Esophagus muscularis mucosa (tissue), 4 donors: ENCODE results near the gene RNF157. TPM values are rescaled to one million over a fixed set of nuclear protein-coding genes. Genes with fewer than 3 reads are reported as not detected.
"Not testable (repeated sequence)": the region's sequence is repeated elsewhere in the genome, so short reads cannot be mapped to it uniquely, and the experiment has no call there.

Experiments used
- DNase-seq: peaks from one replicate; pipeline ENCODE4 v3.0.0-alpha.2; 2017; ENCODE audit errors: extremely low spot score
- H3K27ac ChIP-seq, 4 donors: fragments of 200-600 bp; sonication (generic); replicated peaks in 1 of 4; 1 replicate in 3 of 4; 2 replicates in 1 of 4; pipeline ENCODE4 v1.5.1; 2016 to 2019; ENCODE audit warnings: mild to moderate bottlenecking in 1 of 4
- H3K27me3 ChIP-seq, 4 donors: fragments of 200-600 bp; sonication (generic); one replicate each; pipeline versions ENCODE4 v1.5.1 to v1.6.0; 2016 to 2019
- H3K36me3 ChIP-seq, 4 donors: fragments of 200-600 bp; sonication (generic); one replicate each; pipeline ENCODE4 v1.5.1; 2016 to 2019
- H3K4me1 ChIP-seq, 4 donors: fragments of 200-600 bp; sonication (generic); one replicate each; pipeline ENCODE4 v1.5.1; 2016 to 2019
- H3K4me3 ChIP-seq, 4 donors: fragments of 200-600 bp; sonication (generic); 1 replicate in 2 of 4; 2 replicates in 2 of 4; pipeline ENCODE4 v1.5.1; 2016 to 2019; ENCODE audit warnings: mild to moderate bottlenecking in 4 of 4, moderate library complexity in 1 of 4
- H3K9me3 ChIP-seq, 4 donors: fragments of 200-600 bp; sonication (generic); 1 replicate in 3 of 4; 2 replicates in 1 of 4; pipeline ENCODE4 v1.5.1; 2016 to 2019
- CTCF ChIP-seq, 3 experiments: fragments of 200-600 bp in 2 of 3; fragments of 450-650 bp in 1 of 3; sonication (generic) in 2 of 3; IDR thresholded peaks; one replicate each; pipeline ENCODE4 v1.5.1; 2017 to 2019; ENCODE audit warnings: antibody characterized with exemption in 3 of 3, mild to moderate bottlenecking in 2 of 3, moderate library complexity in 1 of 3
- EP300 ChIP-seq: sonication (generic); formaldehyde crosslinking; IDR thresholded peaks from one replicate; pipeline ENCODE4 v1.6.1; 2017; ENCODE audit warnings: antibody characterized with exemption
- POLR2A ChIP-seq: fragments of 450-650 bp; IDR thresholded peaks from one replicate; pipeline ENCODE4 v1.6.1; 2017; ENCODE audit warnings: antibody characterized with exemption, moderate library complexity, mild to moderate bottlenecking, low read depth
- POLR2AphosphoS5 ChIP-seq, 2 donors: sonication (generic); formaldehyde crosslinking; IDR thresholded peaks; one replicate each; pipeline ENCODE4 v1.6.1; 2017; ENCODE audit warnings: antibody characterized with exemption in 2 of 2
- WGBS: methylation state at CpG from one replicate; pipeline ENCODE4 v1.1.5; 2018; 5-methylcytosine and 5-hydroxymethylcytosine counted together
- intact Hi-C: fragments of 100-400 bp; cut with DNase I; formaldehyde crosslinking; loops from one replicate; pipeline ENCODE4 v1.15.1; 2023
- total RNA-seq, 4 donors: library from RNA; depleted of rRNA; stranded (reverse); fragments of >200 nt; gene quantifications; one replicate each; pipeline versions ENCODE4 v1.1.0 to v1.2.1, GENCODE V29; 2016

RNF157 gene
- total RNA-seq, 4 donors from 2014 or later = 2.1 to 8.1 (median 4.8) TPM

- Histone ChIP-seq H3K36me3 (no peaks in the 10 kb centered on the region), H3K27me3 (peaks cover 0 to 56% (median 0%) of the 10 kb centered on the region in 4 donors), H3K27ac (no peak overlapping the region), H3K4me1 (peaks cover 0 to 20% (median 8%) of the 10 kb centered on the region in 4 donors), H3K4me3 (no peak overlapping the region), H3K9me3 (no peaks in the 10 kb centered on the region)
- 87% methylated on average over 11 of the region's 11 CpGs for WGBS
- TF ChIP-seq POLR2A (no peak), CTCF (IDR thresholded peaks at IDR 0.05) (no peak), POLR2AphosphoS5 (IDR thresholded peaks at IDR 0.05) (no peak), EP300 (no peak)
- no peak for DNase-seq
- intact Hi-C loops = no loop called here
Observed at GRCh38 chr17:76248013-76248782, 7.9 kb upstream of the RNF157 start.

- no peak overlapping the region for H3K27ac ChIP-seq
- TF ChIP-seq EP300 (no peak), POLR2AphosphoS5 (IDR thresholded peaks at IDR 0.05) (no peak), POLR2A (no peak), CTCF (IDR thresholded peaks at IDR 0.05) (no peak)
- intact Hi-C loops = no loop called here
- no peak overlapping the region for H3K4me3 ChIP-seq
- peaks cover 0 to 57% (median under 1%) of the 10 kb centered on the region in 4 donors for H3K27me3 ChIP-seq
- H3K9me3 ChIP-seq = no peaks in the 10 kb centered on the region
- peaks cover 0 to 11% (median 4%) of the 10 kb centered on the region in 4 donors for H3K4me1 ChIP-seq
- 92% methylated on average over 8 of the region's 8 CpGs for WGBS
- H3K36me3 ChIP-seq = no peaks in the 10 kb centered on the region
- DNase-seq = no peak
Observed at GRCh38 chr17:76247304-76247703, 7.0 kb upstream of the RNF157 start.

GRCh38 chr17:76246080-76247066 is 6.1 kb upstream of the RNF157 start:
- TF ChIP-seq POLR2A = no peak
- H3K27me3 ChIP-seq = peaks cover 0 to 64% (median 4%) of the 10 kb centered on the region in 4 donors
- no peaks in the 10 kb centered on the region for H3K36me3 ChIP-seq
- no peaks in the 10 kb centered on the region for H3K9me3 ChIP-seq
- DNase-seq = no peak
- intact Hi-C loops = no loop called here
- H3K27ac ChIP-seq = no peak overlapping the region
- no peak overlapping the region for H3K4me3 ChIP-seq
- WGBS = 65% methylated on average over 7 of the region's 7 CpGs
- peaks cover 5 to 7% (median 6%) of the 10 kb centered on the region in 4 donors for H3K4me1 ChIP-seq

GRCh38 chr17:76244721-76245120 is 4.4 kb upstream of the RNF157 start:
- 93% methylated on average over 8 of the region's 8 CpGs for WGBS
- H3K36me3 ChIP-seq, DNase-seq, H3K4me3 ChIP-seq, H3K9me3 ChIP-seq, intact Hi-C loops, H3K27ac ChIP-seq: not testable (repeated sequence)
- Histone ChIP-seq H3K27me3 (peaks cover 0 to 56% (median 5%) of the 10 kb centered on the region in 4 donors), H3K4me1 (peaks cover 13 to 17% (median 16%) of the 10 kb centered on the region in 4 donors)

- WGBS = 82% methylated on average over 12 of the region's 12 CpGs
- Histone ChIP-seq H3K9me3 (no peaks in the 10 kb centered on the region), H3K4me3 (no peak overlapping the region), H3K27me3 (peaks cover 0 to 61% (median 6%) of the 10 kb centered on the region in 4 donors), H3K4me1 (peaks cover 16 to 24% (median 22%) of the 10 kb centered on the region in 4 donors), H3K36me3 (no peaks in the 10 kb centered on the region), H3K27ac (no peak overlapping the region)
- DNase-seq = no peak
- intact Hi-C loops = no loop called here
- TF ChIP-seq EP300 (no peak), CTCF (IDR thresholded peaks at IDR 0.05) (no peak), POLR2A (no peak), POLR2AphosphoS5 (IDR thresholded peaks at IDR 0.05) (no peak)
Observed at GRCh38 chr17:76243826-76244679, 3.8 kb upstream of the RNF157 start.
